ENCODE results near the gene POLR1E.

The POLR1E gene

GRCh38 chr9:37539634-37540033 lies 53.9 kb downstream of the POLR1E start:
- Histone ChIP-seq H3K4me3 (ENCODE audit: extremely low read depth, insufficient read depth, low read length, poor library complexity, severe bottlenecking) (no peak overlapping the region), H3K27ac (ENCODE audit: low read depth, low read length, severe bottlenecking) (no peak overlapping the region), H3K9me3 (ENCODE audit: control insufficient read depth, low read length) (no peaks in the 10 kb centered on the region), H3K36me3 (ENCODE audit: control insufficient read depth, insufficient read depth, low read length) (peaks cover 56% of the 10 kb centered on the region), H3K4me1 (ENCODE audit: control insufficient read depth, insufficient read depth, low read length, poor library complexity, severe bottlenecking) (no peaks in the 10 kb centered on the region)

GRCh38 chr9:37540634-37541033 lies 54.9 kb downstream of the POLR1E start:
- Histone ChIP-seq H3K4me1 (ENCODE audit: control insufficient read depth, insufficient read depth, low read length, poor library complexity, severe bottlenecking) (no peaks in the 10 kb centered on the region), H3K9me3 (ENCODE audit: control insufficient read depth, low read length) (no peaks in the 10 kb centered on the region), H3K27ac (ENCODE audit: low read depth, low read length, severe bottlenecking) (no peak overlapping the region), H3K4me3 (ENCODE audit: extremely low read depth, insufficient read depth, low read length, poor library complexity, severe bottlenecking) (no peak overlapping the region), H3K36me3 (ENCODE audit: control insufficient read depth, insufficient read depth, low read length) (peaks cover 61% of the 10 kb centered on the region)
- WGBS, 2 experiments (ENCODE audit: insufficient coverage in 2 of 2): no CpG with 5 or more reads among the region's 3 CpGs

GRCh38 chr9:37541465-37541864 lies 55.7 kb downstream of the POLR1E start:
- Histone ChIP-seq H3K27ac (ENCODE audit: low read depth, low read length, severe bottlenecking) (no peak overlapping the region), H3K36me3 (ENCODE audit: control insufficient read depth, insufficient read depth, low read length) (peaks cover 66% of the 10 kb centered on the region), H3K4me3 (ENCODE audit: extremely low read depth, insufficient read depth, low read length, poor library complexity, severe bottlenecking) (no peak overlapping the region), H3K4me1 (ENCODE audit: control insufficient read depth, insufficient read depth, low read length, poor library complexity, severe bottlenecking) (no peaks in the 10 kb centered on the region), H3K9me3 (ENCODE audit: control insufficient read depth, low read length) (no peaks in the 10 kb centered on the region)
- WGBS, 2 experiments (ENCODE audit: insufficient coverage in 2 of 2): 94 to 96% methylated on average over 7 to 8 of the region's 8 CpGs

GRCh38 chr9:37542488-37542887 lies 56.7 kb downstream of the POLR1E start:
- Histone ChIP-seq H3K9me3 (ENCODE audit: control insufficient read depth, low read length) (no peaks in the 10 kb centered on the region), H3K27ac (ENCODE audit: low read depth, low read length, severe bottlenecking) (no peak overlapping the region), H3K4me1 (ENCODE audit: control insufficient read depth, insufficient read depth, low read length, poor library complexity, severe bottlenecking) (no peaks in the 10 kb centered on the region), H3K4me3 (ENCODE audit: extremely low read depth, insufficient read depth, low read length, poor library complexity, severe bottlenecking) (no peak overlapping the region), H3K36me3 (ENCODE audit: control insufficient read depth, insufficient read depth, low read length) (peaks cover 55% of the 10 kb centered on the region)
- 80 to 86% methylated on average over 1 to 4 of the region's 6 CpGs for WGBS, 2 experiments (ENCODE audit: insufficient coverage in 2 of 2)

GRCh38 chr9:37542895-37543294 lies 57.1 kb downstream of the POLR1E start:
- 57% methylated on average over 1 of the region's 1 CpG; no CpG with 5 or more reads in 1 of the 2 experiments for WGBS, 2 experiments (ENCODE audit: insufficient coverage in 2 of 2)
- no peak overlapping the region for H3K27ac ChIP-seq (ENCODE audit: low read depth, low read length, severe bottlenecking)
- peaks cover 51% of the 10 kb centered on the region for H3K36me3 ChIP-seq (ENCODE audit: control insufficient read depth, insufficient read depth, low read length)
- no peaks in the 10 kb centered on the region for H3K4me1 ChIP-seq (ENCODE audit: control insufficient read depth, insufficient read depth, low read length, poor library complexity, severe bottlenecking)
- H3K9me3 ChIP-seq (ENCODE audit: control insufficient read depth, low read length): no peaks in the 10 kb centered on the region
- H3K4me3 ChIP-seq (ENCODE audit: extremely low read depth, insufficient read depth, low read length, poor library complexity, severe bottlenecking): no peak overlapping the region

- no peak overlapping the region for H3K4me3 ChIP-seq (ENCODE audit: extremely low read depth, insufficient read depth, low read length, poor library complexity, severe bottlenecking)
- peaks cover 46% of the 10 kb centered on the region for H3K36me3 ChIP-seq (ENCODE audit: control insufficient read depth, insufficient read depth, low read length)
These were observed 57.7 kb downstream of the POLR1E start for GRCh38 chr9:37543468-37543867.

GRCh38 chr9:37547328-37547878 lies 61.7 kb downstream of the POLR1E start:
- Histone ChIP-seq H3K4me3 (ENCODE audit: extremely low read depth, insufficient read depth, low read length, poor library complexity, severe bottlenecking) (no peak overlapping the region), H3K4me1 (ENCODE audit: control insufficient read depth, insufficient read depth, low read length, poor library complexity, severe bottlenecking) (no peaks in the 10 kb centered on the region), H3K9me3 (ENCODE audit: control insufficient read depth, low read length) (no peaks in the 10 kb centered on the region), H3K27ac (ENCODE audit: low read depth, low read length, severe bottlenecking) (no peak overlapping the region), H3K36me3 (ENCODE audit: control insufficient read depth, insufficient read depth, low read length) (peaks cover 10% of the 10 kb centered on the region)
- WGBS, 2 experiments (ENCODE audit: insufficient coverage in 2 of 2): 89 to 94% methylated on average over 3 to 4 of the region's 5 CpGs

More at GRCh38 chr9:37543468-37543867, 57.7 kb downstream of the POLR1E start:
- Histone ChIP-seq H3K4me1 (ENCODE audit: control insufficient read depth, insufficient read depth, low read length, poor library complexity, severe bottlenecking) (no peaks in the 10 kb centered on the region), H3K9me3 (ENCODE audit: control insufficient read depth, low read length) (no peaks in the 10 kb centered on the region), H3K27ac (ENCODE audit: low read depth, low read length, severe bottlenecking) (no peak overlapping the region)
- no CpG with 5 or more reads among the region's 1 CpG for WGBS, 2 experiments (ENCODE audit: insufficient coverage in 2 of 2)

GRCh38 chr9:37549527-37549926 lies 63.8 kb downstream of the POLR1E start:
- Histone ChIP-seq H3K27ac (ENCODE audit: low read depth, low read length, severe bottlenecking) (no peak overlapping the region), H3K36me3 (ENCODE audit: control insufficient read depth, insufficient read depth, low read length) (peaks cover 10% of the 10 kb centered on the region), H3K4me3 (ENCODE audit: extremely low read depth, insufficient read depth, low read length, poor library complexity, severe bottlenecking) (no peak overlapping the region), H3K4me1 (ENCODE audit: control insufficient read depth, insufficient read depth, low read length, poor library complexity, severe bottlenecking) (no peaks in the 10 kb centered on the region), H3K9me3 (ENCODE audit: control insufficient read depth, low read length) (no peaks in the 10 kb centered on the region)

GRCh38 chr9:37550781-37551180 lies 65.0 kb downstream of the POLR1E start:
- H3K9me3 ChIP-seq (ENCODE audit: control insufficient read depth, low read length): no peaks in the 10 kb centered on the region
- H3K4me3 ChIP-seq (ENCODE audit: extremely low read depth, insufficient read depth, low read length, poor library complexity, severe bottlenecking): no peak overlapping the region
- no peaks in the 10 kb centered on the region for H3K4me1 ChIP-seq (ENCODE audit: control insufficient read depth, insufficient read depth, low read length, poor library complexity, severe bottlenecking)
- H3K27ac ChIP-seq (ENCODE audit: low read depth, low read length, severe bottlenecking): no peak overlapping the region
- peaks cover 4% of the 10 kb centered on the region for H3K36me3 ChIP-seq (ENCODE audit: control insufficient read depth, insufficient read depth, low read length)
- 85 to 91% methylated on average over 1 of the region's 1 CpG for WGBS, 2 experiments (ENCODE audit: insufficient coverage in 2 of 2)

- no peak overlapping the region for H3K27ac ChIP-seq (ENCODE audit: low read depth, low read length, severe bottlenecking)
- WGBS, 2 experiments (ENCODE audit: insufficient coverage in 2 of 2): 77 to 80% methylated on average over 3 of the region's 3 CpGs
- H3K36me3 ChIP-seq (ENCODE audit: control insufficient read depth, insufficient read depth, low read length): no peaks in the 10 kb centered on the region
- no peak overlapping the region for H3K4me3 ChIP-seq (ENCODE audit: extremely low read depth, insufficient read depth, low read length, poor library complexity, severe bottlenecking)
- H3K9me3 ChIP-seq (ENCODE audit: control insufficient read depth, low read length): no peaks in the 10 kb centered on the region
- no peaks in the 10 kb centered on the region for H3K4me1 ChIP-seq (ENCODE audit: control insufficient read depth, insufficient read depth, low read length, poor library complexity, severe bottlenecking)
These were observed 65.7 kb downstream of the POLR1E start for GRCh38 chr9:37551468-37551867.

GRCh38 chr9:37551888-37552287 lies 66.1 kb downstream of the POLR1E start:
- WGBS, 2 experiments (ENCODE audit: insufficient coverage in 2 of 2): 94% methylated on average over 2 of the region's 2 CpGs
- Histone ChIP-seq H3K27ac (ENCODE audit: low read depth, low read length, severe bottlenecking) (no peak overlapping the region), H3K36me3 (ENCODE audit: control insufficient read depth, insufficient read depth, low read length) (no peaks in the 10 kb centered on the region), H3K9me3 (ENCODE audit: control insufficient read depth, low read length) (no peaks in the 10 kb centered on the region), H3K4me1 (ENCODE audit: control insufficient read depth, insufficient read depth, low read length, poor library complexity, severe bottlenecking) (no peaks in the 10 kb centered on the region), H3K4me3 (ENCODE audit: extremely low read depth, insufficient read depth, low read length, poor library complexity, severe bottlenecking) (no peak overlapping the region)

Data from mesodermal cell (in vitro differentiated cells).